ENCODE results near the gene AGK.

Gene AGK, protein sequence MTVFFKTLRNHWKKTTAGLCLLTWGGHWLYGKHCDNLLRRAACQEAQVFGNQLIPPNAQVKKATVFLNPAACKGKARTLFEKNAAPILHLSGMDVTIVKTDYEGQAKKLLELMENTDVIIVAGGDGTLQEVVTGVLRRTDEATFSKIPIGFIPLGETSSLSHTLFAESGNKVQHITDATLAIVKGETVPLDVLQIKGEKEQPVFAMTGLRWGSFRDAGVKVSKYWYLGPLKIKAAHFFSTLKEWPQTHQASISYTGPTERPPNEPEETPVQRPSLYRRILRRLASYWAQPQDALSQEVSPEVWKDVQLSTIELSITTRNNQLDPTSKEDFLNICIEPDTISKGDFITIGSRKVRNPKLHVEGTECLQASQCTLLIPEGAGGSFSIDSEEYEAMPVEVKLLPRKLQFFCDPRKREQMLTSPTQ

GRCh38 chr7:141551094-141551781, at the start of gene AGK:
Gene AGK (plus strand): TSS chr7:141551410. CDS start chr7:141555467, 4,057 bp downstream.
- DNase-seq (ENCODE audit: low spot score), result peak; percentile 75

DNA sequence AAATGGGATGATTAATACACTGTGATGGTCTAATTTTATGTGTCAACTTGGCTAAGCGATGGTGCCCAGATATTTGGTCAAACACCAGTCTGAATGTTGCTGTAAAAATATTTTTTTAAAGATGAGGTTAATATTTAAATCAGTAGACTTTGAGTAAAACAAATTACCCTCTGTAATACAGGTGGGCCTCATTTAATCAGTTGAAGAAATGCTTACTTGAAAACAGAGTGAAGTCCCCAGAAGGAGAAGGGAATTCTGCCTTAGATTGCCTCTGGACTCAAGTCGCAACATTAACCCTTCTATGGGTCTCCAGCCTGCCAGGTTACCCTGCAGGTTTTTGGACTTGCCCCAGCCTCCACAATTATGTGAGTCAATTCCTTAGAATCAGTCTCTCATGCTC, 49.8 kb upstream of the AGK start:
- DNase-seq (ENCODE audit: low spot score), result no peak

GRCh38 chr7:141511316-141511675, 39.9 kb upstream of the AGK start:
- DNase-seq (ENCODE audit: low spot score), result no peak

DNA sequence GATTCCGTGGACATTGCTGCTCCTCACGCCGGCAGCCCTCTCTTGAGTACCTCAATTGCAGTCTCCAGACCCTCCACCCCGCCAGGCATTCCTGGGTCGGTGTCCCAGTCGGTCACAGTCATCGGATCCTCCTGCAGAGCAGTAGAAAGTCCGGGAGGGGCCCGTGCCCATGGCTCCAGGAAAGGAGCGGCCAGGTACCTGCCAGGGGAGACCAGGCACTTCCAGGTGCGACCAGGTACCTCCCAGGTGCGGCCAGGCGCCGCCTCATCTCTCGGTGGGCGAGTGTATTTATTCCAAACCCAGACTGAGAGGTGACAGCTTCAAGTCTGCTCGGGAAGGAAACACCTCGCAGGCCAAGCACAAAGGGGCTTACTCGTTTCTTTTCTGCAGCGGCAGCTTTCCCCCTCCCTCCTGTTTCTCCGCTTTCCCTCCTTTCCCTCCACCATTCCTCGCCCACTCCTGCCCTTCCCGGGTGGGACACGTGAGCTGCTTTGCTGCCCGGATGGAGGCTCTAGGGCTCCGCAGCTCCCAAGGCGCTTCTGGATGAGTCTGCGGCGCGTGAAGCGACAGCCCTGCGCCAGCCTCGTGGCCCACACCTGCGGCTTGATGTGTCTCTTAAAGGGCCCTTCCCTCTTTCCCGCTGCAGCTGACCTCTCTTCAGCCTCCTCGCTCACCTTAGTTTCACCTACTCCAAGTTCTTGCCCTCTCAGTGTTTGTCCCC, 39.4 kb upstream of the AGK start:
- peak; percentile 45 for DNase-seq (ENCODE audit: low spot score)

GRCh38 chr7:141512597-141512996, 38.6 kb upstream of the AGK start:
- DNase-seq (ENCODE audit: low spot score), result no peak

DNA sequence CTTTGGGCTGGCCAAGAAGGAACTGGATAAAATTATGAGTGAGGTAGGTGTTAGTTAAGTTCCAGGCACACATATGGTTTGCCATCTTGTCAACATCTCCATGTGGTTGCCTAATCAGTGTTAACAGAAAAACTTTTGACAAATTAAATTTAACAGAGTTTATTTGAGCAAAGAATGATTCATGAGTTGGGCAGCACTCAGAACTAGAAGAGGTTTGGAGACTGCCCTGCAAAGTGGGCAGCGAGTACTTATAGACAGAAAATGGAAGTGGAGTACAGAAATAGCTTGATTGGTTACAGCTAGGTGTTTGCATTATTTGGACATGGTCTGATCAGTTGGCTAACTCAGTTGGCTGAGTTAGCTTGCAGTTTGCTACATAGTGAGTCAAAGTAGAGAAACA, 37.5 kb upstream of the AGK start:
- DNase-seq (ENCODE audit: low spot score), result no peak

GRCh38 chr7:141515941-141516340, 35.3 kb upstream of the AGK start:
- no peak for DNase-seq (ENCODE audit: low spot score)

DNA sequence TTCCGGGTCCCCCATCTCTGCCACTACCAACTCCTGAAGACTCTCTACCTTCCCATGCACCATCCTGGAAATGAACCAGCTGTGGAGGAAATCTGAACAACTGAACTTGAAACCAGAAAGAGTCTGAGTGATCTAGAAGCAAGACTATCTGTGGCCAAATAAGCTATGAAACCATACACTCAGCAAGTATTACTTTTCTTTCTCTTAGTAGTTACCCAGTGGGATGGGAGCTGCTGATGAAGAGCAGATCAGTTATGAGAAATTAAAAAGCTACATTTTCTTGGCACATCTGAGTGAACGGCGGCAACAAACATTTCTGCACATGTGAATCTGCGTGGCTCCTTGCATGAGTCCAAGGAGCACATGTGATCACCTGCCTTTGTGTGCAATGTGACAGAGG, 31.6 kb upstream of the AGK start:
- no peak for DNase-seq (ENCODE audit: low spot score)

- DNase-seq (ENCODE audit: low spot score), result no peak
Measured at GRCh38 chr7:141522657-141523342, 28.4 kb upstream of the AGK start.

GRCh38 chr7:141525973-141526514, 25.2 kb upstream of the AGK start:
- no peak for DNase-seq (ENCODE audit: low spot score)

GRCh38 chr7:141527076-141527475, 24.1 kb upstream of the AGK start:
- no peak for DNase-seq (ENCODE audit: low spot score)

DNA sequence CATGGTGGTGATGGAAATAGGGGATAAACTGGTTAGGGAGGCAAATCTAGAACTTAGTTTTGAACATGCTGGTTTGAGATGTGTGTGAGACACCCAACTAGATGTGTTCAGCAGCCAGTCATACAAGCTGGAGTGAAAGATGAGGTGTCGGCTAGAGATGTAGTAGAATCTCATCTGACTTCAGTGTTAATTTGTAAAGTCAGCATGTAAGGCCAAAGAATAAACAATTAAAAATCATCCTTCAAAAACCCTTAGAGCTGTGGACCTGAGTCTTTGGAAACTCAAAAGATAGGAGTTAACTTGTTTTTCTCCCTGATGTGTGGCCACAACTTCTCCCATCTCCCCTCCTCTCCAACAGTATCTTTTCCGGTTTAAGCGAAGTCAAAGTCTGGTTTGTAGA, 22.8 kb upstream of the AGK start:
- no peak for DNase-seq (ENCODE audit: low spot score)

- DNase-seq (ENCODE audit: low spot score), result peak; percentile 85
Measured at GRCh38 chr7:141533149-141533949, 17.9 kb upstream of the AGK start.

- DNase-seq (ENCODE audit: low spot score), result no peak
Measured at GRCh38 chr7:141534757-141535737, 16.2 kb upstream of the AGK start.

DNA sequence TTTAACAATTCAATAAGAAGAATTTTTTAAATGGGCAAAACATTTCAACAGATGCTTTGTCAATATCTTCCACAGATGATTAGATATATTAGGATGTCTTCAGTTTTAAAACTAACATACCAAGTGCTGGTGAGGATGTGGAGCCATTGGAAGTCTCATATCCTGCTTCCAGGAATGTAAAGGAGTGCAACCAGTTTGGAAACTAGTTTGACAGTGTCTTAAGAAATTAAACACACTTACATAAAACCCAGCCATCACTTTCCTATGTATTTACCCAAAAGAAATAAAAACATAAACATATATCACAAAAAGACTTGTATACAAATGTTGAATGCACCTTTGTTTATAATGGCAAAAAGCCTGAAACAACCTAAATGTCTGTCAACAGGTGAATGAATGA, 13.3 kb upstream of the AGK start:
- DNase-seq (ENCODE audit: low spot score), result no peak

DNA sequence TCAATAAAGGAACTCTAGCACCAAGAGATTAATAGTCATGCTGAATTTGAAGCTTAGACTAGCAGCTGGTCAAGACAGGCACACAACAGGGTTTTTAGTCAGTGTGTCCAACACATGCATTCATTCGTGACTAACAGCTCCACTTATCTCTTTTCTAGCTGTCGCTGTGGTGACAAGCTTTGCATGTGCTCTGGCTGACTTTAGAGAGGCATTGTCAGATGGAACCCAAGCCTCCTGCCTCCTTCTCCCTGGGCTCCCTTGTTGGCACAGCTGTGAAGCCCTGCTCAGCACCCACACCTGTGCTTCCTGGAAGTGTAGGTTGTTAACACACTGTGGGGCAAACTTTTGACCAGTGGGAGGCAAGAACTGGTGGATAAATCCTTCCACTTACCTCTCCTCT, 9.8 kb upstream of the AGK start:
- DNase-seq (ENCODE audit: low spot score), result no peak

GRCh38 chr7:141544831-141545230, 6.4 kb upstream of the AGK start:
- DNase-seq (ENCODE audit: low spot score), result no peak

GRCh38 chr7:141549582-141549981, 1.6 kb upstream of the AGK start:
- DNase-seq (ENCODE audit: low spot score), result no peak

GRCh38 chr7:141550386-141551093, 670 bp upstream of the AGK start:
- DNase-seq (ENCODE audit: low spot score), result peak; percentile 4

Measured in putamen (tissue), 1 donor.